DOHH2 (cell line): ENCODE data around the gene HIVEP3.

Source experiments
- EZH2phosphoT487 ChIP-seq: fragments of 200-600 bp; sonication (generic); IDR thresholded peaks from 2 replicates; pipeline ENCODE4 v1.6.1; 2017; ENCODE audit warnings: borderline replicate concordance, mild to moderate bottlenecking, antibody characterized with exemption, low read length, moderate library complexity, mixed read lengths
- TF ChIP-seq, protein P1 (sequence below): fragments of 200-600 bp; sonication (generic); IDR thresholded peaks from one replicate; pipeline ENCODE4 v1.5.1; 2014; ENCODE audit warnings: antibody characterized with exemption, mild to moderate bottlenecking, low read depth, low read length; ENCODE audit not compliant: poor library complexity, severe bottlenecking

GRCh38 chr1:41681331-41682098, 237.2 kb downstream of the HIVEP3 start:
- TF ChIP-seq, protein P1, sequence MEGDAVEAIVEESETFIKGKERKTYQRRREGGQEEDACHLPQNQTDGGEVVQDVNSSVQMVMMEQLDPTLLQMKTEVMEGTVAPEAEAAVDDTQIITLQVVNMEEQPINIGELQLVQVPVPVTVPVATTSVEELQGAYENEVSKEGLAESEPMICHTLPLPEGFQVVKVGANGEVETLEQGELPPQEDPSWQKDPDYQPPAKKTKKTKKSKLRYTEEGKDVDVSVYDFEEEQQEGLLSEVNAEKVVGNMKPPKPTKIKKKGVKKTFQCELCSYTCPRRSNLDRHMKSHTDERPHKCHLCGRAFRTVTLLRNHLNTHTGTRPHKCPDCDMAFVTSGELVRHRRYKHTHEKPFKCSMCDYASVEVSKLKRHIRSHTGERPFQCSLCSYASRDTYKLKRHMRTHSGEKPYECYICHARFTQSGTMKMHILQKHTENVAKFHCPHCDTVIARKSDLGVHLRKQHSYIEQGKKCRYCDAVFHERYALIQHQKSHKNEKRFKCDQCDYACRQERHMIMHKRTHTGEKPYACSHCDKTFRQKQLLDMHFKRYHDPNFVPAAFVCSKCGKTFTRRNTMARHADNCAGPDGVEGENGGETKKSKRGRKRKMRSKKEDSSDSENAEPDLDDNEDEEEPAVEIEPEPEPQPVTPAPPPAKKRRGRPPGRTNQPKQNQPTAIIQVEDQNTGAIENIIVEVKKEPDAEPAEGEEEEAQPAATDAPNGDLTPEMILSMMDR: no peak
- TF ChIP-seq EZH2phosphoT487: no peak
